ENCODE data around the gene MID2. TPM values are rescaled to one million over a fixed set of nuclear protein-coding genes. Genes with fewer than 3 reads are reported as not detected.
"Not testable (repeated sequence)": the region's sequence is repeated elsewhere in the genome, so short reads cannot be mapped to it uniquely, and the experiment has no call there.

MID2 gene
- 10 to 100 TPM in 1 of 8 experiments, 1 to 10 TPM in 6, under 1 TPM in 1; 0.87 to 10.6 (median 5.4) TPM for total RNA-seq

- H3K4me3 ChIP-seq = peak within 1 kb of the TSS; percentile 38 to 52 (median 51)
- peak; percentile 23 to 80 (median 72) for ATAC-seq (replicated peaks in 6 of 8)
- H3K4me1 ChIP-seq (replicated peaks in 1 of 2) = no peaks in the 10 kb centered on the region
- WGBS, 10 experiments = 19% methylated on average over 11 of the region's 32 CpGs; no CpG with 5 or more reads in 9 of the 10 experiments
- H3K27ac ChIP-seq = peak within 1 kb of the TSS; percentile 3 to 72
- in situ Hi-C loops (cut with MboI; ENCODE audit: low pct_unique_long_range_greater_than_20kb in 2 of 9, low sequenced_read_pairs in 9 of 9, unreplicated experiment in 9 of 9) = no loop called here
Measured at GRCh38 chrX:107825698-107826237, at the start of gene MID2. Gene MID2 (plus strand): TSS chrX:107825866. CDS start chrX:107826427, 561 bp downstream.

GRCh38 chrX:107776649-107777535 lies 48.8 kb upstream of the MID2 start:
- H3K27ac ChIP-seq = no peak overlapping the region

GRCh38 chrX:107777536-107777832 lies 48.2 kb upstream of the MID2 start, which contains the start of gene NCBP2L:
Gene NCBP2L (plus strand): TSS chrX:107777733. CDS start chrX:107794221, 16,488 bp downstream.
- no peak for ATAC-seq (replicated peaks in 6 of 8)
- in situ Hi-C loops (cut with MboI; ENCODE audit: low pct_unique_long_range_greater_than_20kb in 2 of 9, low sequenced_read_pairs in 9 of 9, unreplicated experiment in 9 of 9) = loop anchor here in 3 of 9 experiments (25.0 kb wide), 3 partner anchors 110 to 240 kb away; no protein-coding TSS in a partner anchor
- peaks cover 8 to 19% of the 10 kb centered on the region in 2 donors for H3K4me1 ChIP-seq (replicated peaks in 1 of 2)
- H3K27ac ChIP-seq = no peak within 1 kb of the TSS
- H3K4me3 ChIP-seq = peak within 1 kb of the TSS in 4 of 5 donors; percentile 13 to 31 (median 25)
- WGBS, 10 experiments = 83% methylated on average over 1 of the region's 6 CpGs; no CpG with 5 or more reads in 9 of the 10 experiments

More at GRCh38 chrX:107776649-107777535, 48.8 kb upstream of the MID2 start:
- 0 to 19% (median 10%) methylated on average over 1 to 12 of the region's 20 CpGs; no CpG with 5 or more reads in 2 of the 10 experiments for WGBS, 10 experiments
- peak; percentile 48 to 79 (median 67) for ATAC-seq (replicated peaks in 6 of 8)
- Histone ChIP-seq H3K4me1 (replicated peaks in 1 of 2) (peaks cover 8 to 19% of the 10 kb centered on the region in 2 donors), H3K4me3 (peak overlapping the region in 4 of 5 donors; percentile 13 to 46 (median 42))
- in situ Hi-C loops (cut with MboI; ENCODE audit: low pct_unique_long_range_greater_than_20kb in 2 of 9, low sequenced_read_pairs in 9 of 9, unreplicated experiment in 9 of 9) = loop anchor here in 3 of 9 experiments (25.0 kb wide), 3 partner anchors 110 to 240 kb away; no protein-coding TSS in a partner anchor

- H3K27ac ChIP-seq = no peak overlapping the region
- no peak overlapping the region for H3K4me3 ChIP-seq
- no peaks in the 10 kb centered on the region for H3K4me1 ChIP-seq (replicated peaks in 1 of 2)
- in situ Hi-C loops (cut with MboI; ENCODE audit: low pct_unique_long_range_greater_than_20kb in 2 of 9, low sequenced_read_pairs in 9 of 9, unreplicated experiment in 9 of 9) = loop anchor here in 3 of 9 experiments (10.0 to 25.0 kb wide), 4 partner anchors 107 to 243 kb away; no protein-coding TSS in a partner anchor
- ATAC-seq (replicated peaks in 6 of 8) = no peak
- 74% methylated on average over 5 of the region's 9 CpGs; no CpG with 5 or more reads in 9 of the 10 experiments for WGBS, 10 experiments
Measured at GRCh38 chrX:107780525-107780924, 45.1 kb upstream of the MID2 start.

GRCh38 chrX:107787827-107788226 lies 37.8 kb upstream of the MID2 start:
- Histone ChIP-seq H3K4me3 (no peak overlapping the region), H3K27ac (no peak overlapping the region), H3K4me1 (replicated peaks in 1 of 2) (no peaks in the 10 kb centered on the region)
- WGBS, 10 experiments = 0 to 80% (median 0%) methylated on average over 1 of the region's 1 CpG; no CpG with 5 or more reads in 5 of the 10 experiments
- in situ Hi-C loops (cut with MboI; ENCODE audit: low pct_unique_long_range_greater_than_20kb in 2 of 9, low sequenced_read_pairs in 9 of 9, unreplicated experiment in 9 of 9) = loop anchor here in 3 of 9 experiments (10.0 to 25.0 kb wide), 4 partner anchors 99 to 251 kb away; no protein-coding TSS in a partner anchor
- ATAC-seq (replicated peaks in 6 of 8) = no peak

GRCh38 chrX:107804427-107804826 lies 21.2 kb upstream of the MID2 start:
- WGBS, 10 experiments = 0 to 38% methylated on average over 1 of the region's 1 CpG; no CpG with 5 or more reads in 8 of the 10 experiments
- ATAC-seq (replicated peaks in 6 of 8) = no peak
- Histone ChIP-seq H3K4me3 (no peak overlapping the region), H3K4me1 (replicated peaks in 1 of 2) (no peaks in the 10 kb centered on the region), H3K27ac (no peak overlapping the region)
- in situ Hi-C loops (cut with MboI; ENCODE audit: low pct_unique_long_range_greater_than_20kb in 2 of 9, low sequenced_read_pairs in 9 of 9, unreplicated experiment in 9 of 9) = no loop called here

GRCh38 chrX:107805179-107805578 lies 20.5 kb upstream of the MID2 start:
- no peaks in the 10 kb centered on the region for H3K4me1 ChIP-seq (replicated peaks in 1 of 2)
- 62 to 100% (median 89%) methylated on average over 1 to 3 of the region's 3 CpGs; no CpG with 5 or more reads in 3 of the 10 experiments for WGBS, 10 experiments
- no peak for ATAC-seq (replicated peaks in 6 of 8)
- H3K27ac ChIP-seq = no peak overlapping the region
- no peak overlapping the region for H3K4me3 ChIP-seq
- in situ Hi-C loops (cut with MboI; ENCODE audit: low pct_unique_long_range_greater_than_20kb in 2 of 9, low sequenced_read_pairs in 9 of 9, unreplicated experiment in 9 of 9) = no loop called here

- H3K27ac ChIP-seq; H3K4me1 ChIP-seq (replicated peaks in 1 of 2); H3K4me3 ChIP-seq; in situ Hi-C loops (cut with MboI; ENCODE audit: low pct_unique_long_range_greater_than_20kb in 2 of 9, low sequenced_read_pairs in 9 of 9, unreplicated experiment in 9 of 9); ATAC-seq (replicated peaks in 6 of 8): not testable (repeated sequence)
- 0 to 100% (median 53%) methylated on average over 1 to 10 of the region's 10 CpGs; no CpG with 5 or more reads in 4 of the 10 experiments for WGBS, 10 experiments
Measured at GRCh38 chrX:107810053-107810452, 15.6 kb upstream of the MID2 start.

GRCh38 chrX:107818900-107819521 lies 6.7 kb upstream of the MID2 start:
- Histone ChIP-seq H3K4me1 (replicated peaks in 1 of 2) (no peaks in the 10 kb centered on the region), H3K4me3 (no peak overlapping the region), H3K27ac (no peak overlapping the region)
- in situ Hi-C loops (cut with MboI; ENCODE audit: low pct_unique_long_range_greater_than_20kb in 2 of 9, low sequenced_read_pairs in 9 of 9, unreplicated experiment in 9 of 9) = no loop called here
- ATAC-seq (replicated peaks in 6 of 8) = no peak

GRCh38 chrX:107823042-107823441 lies 2.6 kb upstream of the MID2 start:
- no peak overlapping the region for H3K27ac ChIP-seq
- no peaks in the 10 kb centered on the region for H3K4me1 ChIP-seq (replicated peaks in 1 of 2)
- ATAC-seq (replicated peaks in 6 of 8) = no peak
- H3K4me3 ChIP-seq = no peak overlapping the region
- WGBS, 10 experiments = 40 to 59% (median 54%) methylated on average over 1 to 2 of the region's 2 CpGs; no CpG with 5 or more reads in 7 of the 10 experiments
- in situ Hi-C loops (cut with MboI; ENCODE audit: low pct_unique_long_range_greater_than_20kb in 2 of 9, low sequenced_read_pairs in 9 of 9, unreplicated experiment in 9 of 9) = no loop called here

- peak in 1 of 8 experiments; percentile 5 for ATAC-seq (replicated peaks in 6 of 8)
- Histone ChIP-seq H3K27ac (no peak overlapping the region), H3K4me3 (no peak overlapping the region), H3K4me1 (replicated peaks in 1 of 2) (no peaks in the 10 kb centered on the region)
- 14 to 83% (median 67%) methylated on average over 1 of the region's 1 CpG; no CpG with 5 or more reads in 7 of the 10 experiments for WGBS, 10 experiments
- in situ Hi-C loops (cut with MboI; ENCODE audit: low pct_unique_long_range_greater_than_20kb in 2 of 9, low sequenced_read_pairs in 9 of 9, unreplicated experiment in 9 of 9) = no loop called here
Measured at GRCh38 chrX:107823456-107823855, 2.2 kb upstream of the MID2 start.

- H3K4me3 ChIP-seq = peak overlapping the region; percentile 38 to 52 (median 51)
- H3K4me1 ChIP-seq (replicated peaks in 1 of 2) = peaks cover 5% of the 10 kb centered on the region in 2 donors
- in situ Hi-C loops (cut with MboI; ENCODE audit: low pct_unique_long_range_greater_than_20kb in 2 of 9, low sequenced_read_pairs in 9 of 9, unreplicated experiment in 9 of 9) = no loop called here
- peak overlapping the region in 1 of 2 donors; percentile 72 for H3K27ac ChIP-seq
- 11 to 42% (median 20%) methylated on average over 3 to 14 of the region's 100 CpGs; no CpG with 5 or more reads in 7 of the 10 experiments for WGBS, 10 experiments
- peak; percentile 65 to 80 (median 70) for ATAC-seq (replicated peaks in 6 of 8)
Measured at GRCh38 chrX:107826238-107827029, 768 bp downstream of the MID2 start.

All from motor neuron (in vitro differentiated cells).